Stimulated activated CD8-positive, alpha-beta memory T cell treated with anti-CD3 and anti-CD28 coated beads, Interleukin-2, amount 100 ng/mL, for 1 hour (primary cell): Measurements from ENCODE around the gene VIPR1.
"Not testable (repeated sequence)": the region's sequence is repeated elsewhere in the genome, so short reads cannot be mapped to it uniquely, and the experiment has no call there.

ENCODE experiments used
- DNase-seq, 2 donors: peaks; one replicate each; pipeline ENCODE4 v3.0.0-alpha.2; 2020; ENCODE audit warnings: low read depth in 2 of 2

VIPR1 gene

DNA sequence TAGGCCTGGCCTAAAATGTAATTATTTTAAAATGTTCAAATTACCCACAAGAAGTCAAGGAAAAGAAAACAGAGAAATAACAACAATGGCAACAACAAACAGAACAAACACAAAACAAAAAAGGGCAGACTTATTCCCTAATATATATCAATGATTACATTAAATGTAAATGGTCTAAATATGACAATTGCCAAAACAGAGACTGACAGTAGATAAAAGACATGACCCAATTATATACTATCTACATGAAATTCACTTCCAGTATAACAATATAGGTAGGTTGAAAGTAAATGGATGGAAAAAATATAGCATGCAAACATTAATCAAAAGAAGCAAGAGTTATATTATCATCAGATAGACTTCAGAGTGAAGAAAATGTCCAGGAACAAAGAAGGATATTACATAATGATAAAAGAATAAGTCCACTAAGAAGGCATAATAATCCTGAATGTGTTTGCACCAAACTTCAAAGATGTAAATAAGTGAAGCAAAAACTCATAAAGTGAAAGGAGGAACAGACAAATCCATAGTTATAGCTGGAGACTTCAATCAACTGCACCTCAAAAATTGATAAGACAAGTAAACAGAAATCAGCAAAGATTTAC, 72.8 kb downstream of the VIPR1 start:
- DNase-seq = no peak

GRCh38 chr3:42578054-42578453, 75.6 kb downstream of the VIPR1 start:
- DNase-seq = no peak

DNA sequence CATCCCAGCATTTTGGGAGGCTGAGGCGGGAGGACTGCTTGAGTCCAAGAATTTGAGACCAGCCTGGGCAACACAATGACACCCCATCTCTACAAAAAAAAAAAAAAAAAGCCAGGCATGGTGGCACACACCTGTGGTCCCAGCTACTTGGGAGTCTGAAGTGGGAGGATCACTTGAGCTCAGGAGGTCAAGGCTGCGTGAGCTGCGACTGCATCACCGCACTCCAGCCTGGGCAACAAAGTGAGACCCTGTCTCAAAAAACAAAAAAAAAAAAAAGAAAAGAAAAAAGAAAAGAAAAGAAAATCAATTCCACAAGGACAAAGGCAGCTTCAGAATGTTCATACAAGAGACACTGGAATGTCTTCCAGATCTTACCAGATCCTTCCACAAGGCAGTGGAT, 76.9 kb downstream of the VIPR1 start:
- DNase-seq = not testable (repeated sequence)

DNA sequence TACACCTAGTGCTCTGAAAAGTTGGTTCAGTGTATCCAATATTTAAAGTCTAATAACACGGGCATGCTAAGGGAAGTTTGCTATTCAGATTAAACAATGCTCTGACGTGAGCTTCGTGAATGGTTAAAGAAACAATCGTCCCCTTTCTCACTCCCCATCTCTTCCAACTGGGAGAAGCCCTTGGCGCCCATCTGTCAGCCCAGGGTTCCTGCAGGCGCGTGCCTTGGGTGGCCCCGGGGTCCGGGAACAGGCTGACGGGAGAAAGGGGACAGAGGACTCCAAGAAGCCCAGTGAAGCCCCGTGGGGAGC, 78.9 kb downstream of the VIPR1 start:
- no peak for DNase-seq

DNA sequence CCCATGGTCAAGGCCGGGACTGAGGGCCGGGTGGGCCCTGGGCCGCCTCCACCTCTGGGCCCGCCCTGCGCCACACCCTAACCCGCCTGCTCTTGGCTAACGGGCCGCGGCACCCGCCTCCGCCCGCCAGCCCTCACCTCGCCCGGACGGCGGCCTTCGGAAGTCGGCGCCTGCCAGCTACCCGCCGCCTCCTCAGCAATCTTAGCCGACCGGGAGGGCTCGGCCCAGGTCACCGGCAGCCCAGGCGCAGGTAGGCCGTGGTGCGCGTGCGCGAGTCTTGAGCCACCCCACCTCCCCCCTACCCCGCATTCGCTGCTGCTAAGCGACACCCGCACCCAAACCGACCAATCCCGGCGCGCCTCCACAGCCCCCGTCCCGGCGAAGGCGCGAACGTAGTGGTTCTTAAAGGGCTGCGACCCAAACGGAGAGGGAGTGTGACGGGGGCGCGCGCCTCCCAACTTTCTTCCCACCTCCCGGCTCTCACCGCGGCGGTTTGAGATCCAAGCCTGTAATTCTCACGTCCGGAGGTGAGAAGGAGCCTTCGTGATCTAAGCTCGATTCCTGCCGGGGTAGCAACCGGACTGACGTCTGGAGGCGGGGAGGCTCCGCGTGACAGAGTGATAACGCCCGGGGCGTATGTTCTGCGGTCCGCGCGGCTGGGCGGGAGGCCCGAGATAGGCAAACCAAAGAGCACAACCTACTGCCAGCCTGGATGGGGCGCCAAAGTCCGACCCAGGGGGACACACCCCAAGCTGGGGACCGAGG, 79.4 kb downstream of the VIPR1 start, which contains the start of gene SEC22C:
TSS of gene SEC22C (minus strand) at position 259 of the 765 bp plus-strand sequence. CDS start 12,921 bp downstream, outside the sequence.
- DNase-seq = peak; percentile 90 to 96

GRCh38 chr3:42582474-42583070, 80.1 kb downstream of the VIPR1 start:
- DNase-seq = no peak
